Umbilical cord (tissue), 2 donors: ENCODE results near the gene FIGNL2. TPM values are rescaled to one million over a fixed set of nuclear protein-coding genes. Genes with fewer than 3 reads are reported as not detected.

Source experiments
- DNase-seq: peaks from one replicate; pipeline ENCODE4 v3.0.0-alpha.2; 2015; ENCODE audit warnings: low spot score
- total RNA-seq: library from RNA; depleted of rRNA; stranded (reverse); fragments of >200 nt; gene quantifications from one replicate; pipeline ENCODE4 v1.2.3, GENCODE V29; 2014; ENCODE audit warnings: low replicate concordance; ENCODE audit not compliant: insufficient read depth

The FIGNL2 gene
- total RNA-seq, 1 donor from 2014 or later, result 0.48 TPM

GRCh38 chr12:51874000-51874399, 25.5 kb upstream of the FIGNL2 start:
- peak; percentile 96 for DNase-seq

GRCh38 chr12:51873251-51873994, 24.9 kb upstream of the FIGNL2 start:
- no peak for DNase-seq

GRCh38 chr12:51872689-51872981, 24.1 kb upstream of the FIGNL2 start:
- DNase-seq, result no peak

GRCh38 chr12:51871918-51872688, 23.6 kb upstream of the FIGNL2 start:
- no peak for DNase-seq

GRCh38 chr12:51871126-51871525, 22.6 kb upstream of the FIGNL2 start:
- no peak for DNase-seq

- DNase-seq, result no peak
Observed at GRCh38 chr12:51870504-51870903, 22.0 kb upstream of the FIGNL2 start.

- no peak for DNase-seq
Observed at GRCh38 chr12:51869931-51870330, 21.4 kb upstream of the FIGNL2 start.

- DNase-seq, result no peak
Observed at GRCh38 chr12:51869496-51869865, 21.0 kb upstream of the FIGNL2 start.

- DNase-seq, result peak; percentile 54
Observed at GRCh38 chr12:51868821-51869495, 20.4 kb upstream of the FIGNL2 start.

- no peak for DNase-seq
Observed at GRCh38 chr12:51867796-51868428, 19.4 kb upstream of the FIGNL2 start.

GRCh38 chr12:51867371-51867770, 18.9 kb upstream of the FIGNL2 start:
- DNase-seq, result no peak

GRCh38 chr12:51866762-51867161, 18.2 kb upstream of the FIGNL2 start:
- DNase-seq, result no peak

GRCh38 chr12:51866324-51866723, 17.8 kb upstream of the FIGNL2 start:
- DNase-seq, result no peak

- no peak for DNase-seq
Observed at GRCh38 chr12:51865757-51866270, 17.3 kb upstream of the FIGNL2 start.

GRCh38 chr12:51864833-51865670, 16.5 kb upstream of the FIGNL2 start:
- DNase-seq, result peak; percentile 93

GRCh38 chr12:51863933-51864832, 15.7 kb upstream of the FIGNL2 start:
- DNase-seq, result peak; percentile 88

- no peak for DNase-seq
Observed at GRCh38 chr12:51863363-51863932, 14.9 kb upstream of the FIGNL2 start.

- DNase-seq, result no peak
Observed at GRCh38 chr12:51862947-51863346, 14.4 kb upstream of the FIGNL2 start.

GRCh38 chr12:51860986-51861385, 12.5 kb upstream of the FIGNL2 start:
- DNase-seq, result no peak
